ENCODE data around the gene IGLL1.

IGLL1 gene

GRCh38 chr22:23569291-23569690, 10.8 kb downstream of the IGLL1 start:
- Histone ChIP-seq H3K4me3 (replicated peaks; ENCODE audit: insufficient read depth, low read length) (no peak overlapping the region), H3K27me3 (ENCODE audit: insufficient read depth, poor library complexity, severe bottlenecking) (peaks cover 12% of the 10 kb centered on the region), H3K27ac (replicated peaks) (no peak overlapping the region)
- TF ChIP-seq GABPA (IDR thresholded peaks at IDR 0.05; ENCODE audit: low read depth) (no peak), CTCF (IDR thresholded peaks at IDR 0.05; ENCODE audit: insufficient read depth, low read length) (no peak), POLR2AphosphoS5 (IDR thresholded peaks at IDR 0.05; ENCODE audit: low read depth) (no peak), SPI1 (IDR thresholded peaks at IDR 0.05; ENCODE audit: borderline replicate concordance, low read depth) (no peak), REST (IDR thresholded peaks at IDR 0.05; ENCODE audit: insufficient replicate concordance, low read depth) (no peak)
- DNase-seq (ENCODE audit: low read depth in 1 of 2, low spot score in 1 of 2), result no peak

DNA sequence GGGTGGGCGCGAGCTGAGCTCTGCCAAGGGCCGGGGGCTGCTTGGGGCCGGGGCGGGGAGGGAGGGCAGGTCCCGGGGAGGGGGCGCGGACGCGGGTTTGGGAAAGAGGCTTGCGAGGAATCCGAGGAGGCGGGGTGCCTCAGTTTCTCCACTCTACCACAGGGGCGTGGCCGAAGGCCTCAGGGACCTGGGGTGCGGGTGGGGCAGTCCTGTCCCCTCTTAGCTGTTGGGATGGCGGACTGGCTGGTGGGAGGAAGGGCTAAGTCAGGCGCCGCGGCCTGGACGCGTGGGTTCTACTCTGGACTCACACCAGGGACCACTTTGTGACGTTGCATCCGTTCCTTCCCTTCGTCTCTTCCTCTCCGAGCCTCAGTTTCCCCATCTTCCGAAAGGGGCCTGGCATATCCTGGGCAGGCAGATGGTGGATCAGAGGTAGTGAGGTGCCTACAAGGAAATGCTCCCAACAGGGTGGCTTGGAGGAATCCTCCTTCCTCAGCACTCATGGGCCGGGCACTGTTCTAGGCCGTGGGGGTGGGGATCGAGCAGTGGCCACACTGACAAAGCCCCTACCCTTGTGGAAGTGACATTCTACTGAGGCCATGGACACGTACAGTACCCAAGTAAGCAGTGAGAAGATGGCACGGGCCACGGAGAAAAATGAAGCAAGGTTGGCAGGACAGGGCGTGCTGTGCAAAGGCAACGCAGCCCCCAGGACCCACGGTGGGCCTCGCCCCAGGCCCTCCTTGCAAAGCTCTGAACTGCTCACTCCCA, 13.2 kb downstream of the IGLL1 start:
- Histone ChIP-seq H3K27me3 (ENCODE audit: insufficient read depth, poor library complexity, severe bottlenecking) (peaks cover 12% of the 10 kb centered on the region), H3K4me3 (replicated peaks; ENCODE audit: insufficient read depth, low read length) (no peak overlapping the region), H3K27ac (replicated peaks) (no peak overlapping the region)
- TF ChIP-seq POLR2AphosphoS5 (IDR thresholded peaks at IDR 0.05; ENCODE audit: low read depth) (no peak), GABPA (IDR thresholded peaks at IDR 0.05; ENCODE audit: low read depth) (no peak), CTCF (IDR thresholded peaks at IDR 0.05; ENCODE audit: insufficient read depth, low read length) (no peak), REST (IDR thresholded peaks at IDR 0.05; ENCODE audit: insufficient replicate concordance, low read depth) (no peak), SPI1 (IDR thresholded peaks at IDR 0.05; ENCODE audit: borderline replicate concordance, low read depth) (no peak)
- DNase-seq (ENCODE audit: low read depth in 1 of 2, low spot score in 1 of 2), result no peak

- no peak overlapping the region for H3K27ac ChIP-seq (replicated peaks)
- H3K4me3 ChIP-seq (replicated peaks; ENCODE audit: insufficient read depth, low read length), result no peak overlapping the region
- peaks cover 12% of the 10 kb centered on the region for H3K27me3 ChIP-seq (ENCODE audit: insufficient read depth, poor library complexity, severe bottlenecking)
- TF ChIP-seq REST (IDR thresholded peaks at IDR 0.05; ENCODE audit: insufficient replicate concordance, low read depth) (no peak), SPI1 (IDR thresholded peaks at IDR 0.05; ENCODE audit: borderline replicate concordance, low read depth) (no peak), POLR2AphosphoS5 (IDR thresholded peaks at IDR 0.05; ENCODE audit: low read depth) (no peak), GABPA (IDR thresholded peaks at IDR 0.05; ENCODE audit: low read depth) (no peak), CTCF (IDR thresholded peaks at IDR 0.05; ENCODE audit: insufficient read depth, low read length) (no peak)
- DNase-seq (ENCODE audit: low read depth in 1 of 2, low spot score in 1 of 2), result no peak
Observed at GRCh38 chr22:23565915-23566704, 14.0 kb downstream of the IGLL1 start.
